CD4-positive, CD25-positive, alpha-beta regulatory T cell (primary cell): ENCODE results near the gene CREG2. TPM values are rescaled to one million over a fixed set of nuclear protein-coding genes. Genes with fewer than 3 reads are reported as not detected.

Source experiments
- ATAC-seq, 2 donors: fragments of 150-1000 bp; cut with Tn5 transposase; one replicate each; pipeline ENCODE4 v1.10.0; 2021; ENCODE audit warnings: low read depth in 2 of 2, moderate number of reproducible peaks in 2 of 2, moderate library complexity in 1 of 2
- DNase-seq, 3 donors: peaks; one replicate each; pipeline versions ENCODE4 v3.0.0 to v3.0.0-alpha.2; 2012 to 2022; ENCODE audit warnings: mixed read lengths in 1 of 3
- H3K27ac ChIP-seq: one replicate; pipeline ENCODE4 v1.7.0; 2013; ENCODE audit warnings: mild to moderate bottlenecking, low read length; ENCODE audit not compliant: insufficient read depth, poor library complexity, severe bottlenecking
- H3K27me3 ChIP-seq: one replicate; pipeline ENCODE4 v1.7.0; 2013; ENCODE audit warnings: low read length; ENCODE audit not compliant: control insufficient read depth, insufficient read depth
- H3K36me3 ChIP-seq: one replicate; pipeline ENCODE4 v1.7.0; 2013; ENCODE audit warnings: mild to moderate bottlenecking, low read length, moderate library complexity; ENCODE audit not compliant: control insufficient read depth, insufficient read depth
- H3K4me1 ChIP-seq: 2 replicates; pipeline ENCODE4 v1.7.0; 2013; ENCODE audit warnings: mild to moderate bottlenecking, low read length; ENCODE audit not compliant: insufficient read depth, control insufficient read depth, poor library complexity, severe bottlenecking
- H3K4me3 ChIP-seq: one replicate; pipeline ENCODE4 v1.7.0; 2013; ENCODE audit warnings: low read depth, mild to moderate bottlenecking, low read length, moderate library complexity
- H3K9me3 ChIP-seq, 2 experiments: 1 replicate in 1 of 2; 2 replicates in 1 of 2; pipeline ENCODE4 v1.7.0; 2013; ENCODE audit warnings: low read length in 2 of 2, mild to moderate bottlenecking in 1 of 2, moderate library complexity in 1 of 2; ENCODE audit not compliant: control insufficient read depth in 2 of 2
- H3K27ac Mint-ChIP-seq, 3 donors: one replicate each; pipeline ENCODE4 v1.8.0; 2020 to 2022; ENCODE audit warnings: mild to moderate bottlenecking in 3 of 3, mixed read lengths in 3 of 3, moderate library complexity in 2 of 3
- H3K27me3 Mint-ChIP-seq: one replicate; pipeline ENCODE4 v1.8.0; 2022; ENCODE audit warnings: mild to moderate bottlenecking, mixed read lengths
- H3K36me3 Mint-ChIP-seq: one replicate; pipeline ENCODE4 v1.8.0; 2020; ENCODE audit warnings: mixed read lengths
- H3K4me1 Mint-ChIP-seq, 4 donors: one replicate each; pipeline ENCODE4 v1.8.0; 2020 to 2022; ENCODE audit warnings: mixed read lengths in 4 of 4, mild to moderate bottlenecking in 1 of 4
- H3K4me3 Mint-ChIP-seq, 4 donors: one replicate each; pipeline ENCODE4 v1.8.0; 2020 to 2022; ENCODE audit warnings: mild to moderate bottlenecking in 4 of 4, mixed read lengths in 4 of 4, moderate library complexity in 3 of 4
- H3K9me3 Mint-ChIP-seq, 7 donors: one replicate each; pipeline ENCODE4 v1.8.0; 2020 to 2022; ENCODE audit warnings: mixed read lengths in 7 of 7, mild to moderate bottlenecking in 3 of 7, moderate library complexity in 2 of 7
- polyA plus RNA-seq, 4 donors: library from polyadenylated mRNA; unstranded; fragments of 300-500 nt; fragmentation: Illumina TruSeq; gene quantifications; one replicate each; pipeline ENCODE4 v1.2.3, GENCODE V29; 2021
- total RNA-seq: library from RNA; stranded (reverse); gene quantifications from one replicate; pipeline ENCODE4 v1.2.3, GENCODE V29; 2022

CREG2 gene
- total and polyA plus RNA-seq, 5 donors from 2014 or later, result 2.1 to 5.2 (median 2.6) TPM

- Mint-ChIP-seq H3K4me3 (no peak overlapping the region), H3K4me1 (peaks cover 0 to 7% (median 5%) of the 10 kb centered on the region in 4 donors), H3K27ac (no peak overlapping the region), H3K36me3 (no peaks in the 10 kb centered on the region), H3K27me3 (peaks cover 33% of the 10 kb centered on the region), H3K9me3 (peaks cover 0 to 1% (median 0%) of the 10 kb centered on the region in 7 donors)
- Histone ChIP-seq H3K9me3 (no peaks in the 10 kb centered on the region), H3K4me1 (peaks cover 12% of the 10 kb centered on the region), H3K4me3 (no peak overlapping the region), H3K27ac (no peak overlapping the region), H3K36me3 (no peaks in the 10 kb centered on the region), H3K27me3 (peaks cover 16% of the 10 kb centered on the region)
- ATAC-seq (no peak), DNase-seq (no peak)
Measured at GRCh38 chr2:101382442-101382841, 4.9 kb downstream of the CREG2 start.

- H3K9me3 Mint-ChIP-seq, result peaks cover 0 to 1% (median 0%) of the 10 kb centered on the region in 7 donors
- H3K4me1 Mint-ChIP-seq, result peaks cover 0 to 7% (median 0%) of the 10 kb centered on the region in 4 donors
- no peak overlapping the region for H3K4me3 Mint-ChIP-seq
- no peak overlapping the region for H3K27ac Mint-ChIP-seq
- peaks cover 3% of the 10 kb centered on the region for H3K27me3 ChIP-seq
- no peaks in the 10 kb centered on the region for H3K9me3 ChIP-seq
- ATAC-seq (no peak), DNase-seq (no peak)
- no peaks in the 10 kb centered on the region for H3K36me3 Mint-ChIP-seq
- H3K27ac ChIP-seq, result no peak overlapping the region
- no peaks in the 10 kb centered on the region for H3K36me3 ChIP-seq
- no peak overlapping the region for H3K4me3 ChIP-seq
- peaks cover 21% of the 10 kb centered on the region for H3K27me3 Mint-ChIP-seq
- H3K4me1 ChIP-seq, result peaks cover 5% of the 10 kb centered on the region
Measured at GRCh38 chr2:101380376-101380775, 6.9 kb downstream of the CREG2 start.

- peaks cover 11% of the 10 kb centered on the region for H3K27me3 Mint-ChIP-seq
- no peaks in the 10 kb centered on the region for H3K36me3 Mint-ChIP-seq
- H3K9me3 ChIP-seq, result no peaks in the 10 kb centered on the region
- H3K9me3 Mint-ChIP-seq, result peaks cover 0 to 1% (median 0%) of the 10 kb centered on the region in 7 donors
- H3K4me1 Mint-ChIP-seq, result peaks cover 7 to 20% (median 12%) of the 10 kb centered on the region in 4 donors
- H3K27ac ChIP-seq, result no peak overlapping the region
- H3K4me3 Mint-ChIP-seq, result no peak overlapping the region
- DNase-seq, result no peak
- H3K4me1 ChIP-seq, result peaks cover 17% of the 10 kb centered on the region
- no peak for ATAC-seq
- H3K27me3 ChIP-seq, result no peaks in the 10 kb centered on the region
- H3K4me3 ChIP-seq, result no peak overlapping the region
- H3K27ac Mint-ChIP-seq, result no peak overlapping the region
- no peaks in the 10 kb centered on the region for H3K36me3 ChIP-seq
Measured at GRCh38 chr2:101379091-101379490, 8.2 kb downstream of the CREG2 start.

- no peak overlapping the region for H3K27ac ChIP-seq
- no peaks in the 10 kb centered on the region for H3K36me3 ChIP-seq
- peaks cover 5% of the 10 kb centered on the region for H3K27me3 Mint-ChIP-seq
- no peaks in the 10 kb centered on the region for H3K36me3 Mint-ChIP-seq
- H3K4me1 Mint-ChIP-seq, result peaks cover 7 to 35% (median 14%) of the 10 kb centered on the region in 4 donors
- peaks cover 0 to 11% (median 2%) of the 10 kb centered on the region in 7 donors for H3K9me3 Mint-ChIP-seq
- DNase-seq (peak in 1 of 3 donors; percentile 36), ATAC-seq (no peak)
- H3K27me3 ChIP-seq, result no peaks in the 10 kb centered on the region
- no peaks in the 10 kb centered on the region for H3K9me3 ChIP-seq
- H3K4me3 ChIP-seq, result no peak overlapping the region
- peaks cover 18% of the 10 kb centered on the region for H3K4me1 ChIP-seq
- H3K27ac Mint-ChIP-seq, result peak overlapping the region; percentile 63 to 80 (median 67)
- peak overlapping the region in 2 of 4 donors; percentile 20 to 43 for H3K4me3 Mint-ChIP-seq
Measured at GRCh38 chr2:101375653-101376052, 11.7 kb downstream of the CREG2 start.

GRCh38 chr2:101374821-101375561 is 12.3 kb downstream of the CREG2 start:
- Mint-ChIP-seq H3K27ac (peak overlapping the region; percentile 80 to 92 (median 88)), H3K36me3 (no peaks in the 10 kb centered on the region), H3K4me1 (peaks cover 7 to 35% (median 14%) of the 10 kb centered on the region in 4 donors), H3K4me3 (peak overlapping the region in 3 of 4 donors; percentile 20 to 77 (median 39)), H3K27me3 (peaks cover 5% of the 10 kb centered on the region), H3K9me3 (peaks cover 0 to 11% (median 2%) of the 10 kb centered on the region in 7 donors)
- peak in 1 of 3 donors; percentile 68 for DNase-seq
- no peaks in the 10 kb centered on the region for H3K27me3 ChIP-seq
- peak in 1 of 2 donors; percentile 59 for ATAC-seq
- peak overlapping the region; percentile 24 for H3K4me3 ChIP-seq
- H3K27ac ChIP-seq, result peak overlapping the region; percentile 38
- H3K36me3 ChIP-seq, result no peaks in the 10 kb centered on the region
- peaks cover 18% of the 10 kb centered on the region for H3K4me1 ChIP-seq
- no peaks in the 10 kb centered on the region for H3K9me3 ChIP-seq

GRCh38 chr2:101372792-101373191 is 14.5 kb downstream of the CREG2 start:
- Histone ChIP-seq H3K4me1 (peaks cover 18% of the 10 kb centered on the region), H3K27me3 (no peaks in the 10 kb centered on the region), H3K36me3 (no peaks in the 10 kb centered on the region), H3K9me3 (no peaks in the 10 kb centered on the region), H3K4me3 (no peak overlapping the region), H3K27ac (no peak overlapping the region)
- Mint-ChIP-seq H3K9me3 (peaks cover 0 to 11% (median 2%) of the 10 kb centered on the region in 7 donors), H3K27me3 (peaks cover 5% of the 10 kb centered on the region), H3K27ac (peak overlapping the region in 1 of 3 donors; percentile 69), H3K36me3 (peaks cover 3% of the 10 kb centered on the region), H3K4me3 (no peak overlapping the region), H3K4me1 (peaks cover 12 to 35% (median 17%) of the 10 kb centered on the region in 4 donors)
- no peak for DNase-seq
- ATAC-seq, result no peak

- Histone ChIP-seq H3K4me3 (no peak overlapping the region), H3K4me1 (peaks cover 18% of the 10 kb centered on the region), H3K27ac (no peak overlapping the region), H3K27me3 (no peaks in the 10 kb centered on the region), H3K9me3 (no peaks in the 10 kb centered on the region), H3K36me3 (no peaks in the 10 kb centered on the region)
- Mint-ChIP-seq H3K4me1 (peaks cover 12 to 35% (median 17%) of the 10 kb centered on the region in 4 donors), H3K27ac (peak overlapping the region; percentile 18 to 45 (median 27)), H3K4me3 (no peak overlapping the region), H3K36me3 (peaks cover 3% of the 10 kb centered on the region), H3K27me3 (peaks cover 5% of the 10 kb centered on the region), H3K9me3 (peaks cover 0 to 11% (median 2%) of the 10 kb centered on the region in 7 donors)
- ATAC-seq (no peak), DNase-seq (no peak)
Measured at GRCh38 chr2:101371636-101372035, 15.7 kb downstream of the CREG2 start.
